GM18870 (cell line): ENCODE measurements around the gene RBM17.
"Not testable (repeated sequence)": the region's sequence is repeated elsewhere in the genome, so short reads cannot be mapped to it uniquely, and the experiment has no call there.

ENCODE experiments used
- ATAC-seq: cut with Tn5 transposase; IDR thresholded peaks from one replicate; pipeline ENCODE4 v1.9.1; 2021; ENCODE audit warnings: moderate library complexity; ENCODE audit not compliant: unreplicated experiment

Gene RBM17

GRCh38 chr10:6153845-6154244 is 65.0 kb downstream of the RBM17 start:
- no peak for ATAC-seq

- ATAC-seq, result no peak
Observed at GRCh38 chr10:6154566-6154965, 65.7 kb downstream of the RBM17 start.

GRCh38 chr10:6158276-6158675 is 69.4 kb downstream of the RBM17 start:
- ATAC-seq, result no peak

GRCh38 chr10:6161921-6162320 is 73.1 kb downstream of the RBM17 start:
- ATAC-seq, result no peak

- no peak for ATAC-seq
Observed at GRCh38 chr10:6162589-6163356, 73.9 kb downstream of the RBM17 start.

- no peak for ATAC-seq
Observed at GRCh38 chr10:6163364-6164270, 74.8 kb downstream of the RBM17 start.

GRCh38 chr10:6164271-6165095 is 75.6 kb downstream of the RBM17 start:
- ATAC-seq, result no peak

GRCh38 chr10:6165221-6165725 is 76.4 kb downstream of the RBM17 start:
- no peak for ATAC-seq

GRCh38 chr10:6165933-6166332 is 77.1 kb downstream of the RBM17 start:
- not testable (repeated sequence) for ATAC-seq
